A204.1 (cell line): ENCODE measurements around the gene LTBP4.
"Not testable (repeated sequence)": the region's sequence is repeated elsewhere in the genome, so short reads cannot be mapped to it uniquely, and the experiment has no call there.

Experiments used
- FAIRE-seq: peaks from 2 replicates; lab custom pipeline; 2012; peaks lifted over from hg19 to GRCh38; lab: Jason Lieb, UNC

The LTBP4 gene

GRCh38 chr19:40601134-40601974 lies at the start of gene LTBP4:
LTBP4 (plus strand) TSS chr19:40601369; CDS start chr19:40601388, 19 bp downstream.
- no peak for FAIRE-seq

- FAIRE-seq, result no peak
Measured at GRCh38 chr19:40552848-40553247, 48.3 kb upstream of the LTBP4 start.

- no peak for FAIRE-seq
Measured at GRCh38 chr19:40553885-40554857, 47.0 kb upstream of the LTBP4 start.

GRCh38 chr19:40555978-40556689 lies 45.0 kb upstream of the LTBP4 start:
- FAIRE-seq, result no peak

GRCh38 chr19:40556953-40557530 lies 44.1 kb upstream of the LTBP4 start:
- no peak for FAIRE-seq

- FAIRE-seq, result no peak
Measured at GRCh38 chr19:40559394-40559793, 41.8 kb upstream of the LTBP4 start.

- FAIRE-seq, result no peak
Measured at GRCh38 chr19:40560092-40560507, 41.1 kb upstream of the LTBP4 start.

- no peak for FAIRE-seq
Measured at GRCh38 chr19:40561947-40562346, 39.2 kb upstream of the LTBP4 start.

GRCh38 chr19:40564535-40564934 lies 36.6 kb upstream of the LTBP4 start:
- not testable (repeated sequence) for FAIRE-seq

GRCh38 chr19:40565355-40565754 lies 35.8 kb upstream of the LTBP4 start:
- no peak for FAIRE-seq

GRCh38 chr19:40565910-40566495 lies 35.2 kb upstream of the LTBP4 start:
- FAIRE-seq, result no peak

- no peak for FAIRE-seq
Measured at GRCh38 chr19:40567040-40567749, 34.0 kb upstream of the LTBP4 start.

- FAIRE-seq, result no peak
Measured at GRCh38 chr19:40567750-40568494, 33.2 kb upstream of the LTBP4 start.

- peak; percentile 98 for FAIRE-seq
Measured at GRCh38 chr19:40570313-40571004, 30.7 kb upstream of the LTBP4 start.

GRCh38 chr19:40571005-40571318 lies 30.2 kb upstream of the LTBP4 start:
- no peak for FAIRE-seq

- no peak for FAIRE-seq
Measured at GRCh38 chr19:40571831-40572495, 29.2 kb upstream of the LTBP4 start.

- FAIRE-seq, result no peak
Measured at GRCh38 chr19:40575326-40575725, 25.8 kb upstream of the LTBP4 start.

- FAIRE-seq, result no peak
Measured at GRCh38 chr19:40576151-40576584, 25.0 kb upstream of the LTBP4 start.
